WTC11 (cell line): ENCODE results near the gene ERP44. TPM values are rescaled to one million over a fixed set of nuclear protein-coding genes. Genes with fewer than 3 reads are reported as not detected.
A peak's percentile ranks its signal among the peaks of the same experiment; 100 is the strongest.

Experiments used
- ATAC-seq: fragments of 200-7000 bp; cut with Tn5 transposase; 2 replicates; pipeline ENCODE4 v1.10.0; 2021; ENCODE audit warnings: mild to moderate bottlenecking, moderate library complexity
- CTCF ChIA-PET: fragments of 300-600 bp; sonication (Branson Sonifier 250); formaldehyde crosslinking; loops from one replicate; lab custom pipeline; 2021; ENCODE audit warnings: antibody characterized with exemption; lab: Charles Lee
- POLR2A ChIA-PET: fragments of 350-600 bp; sonication (Branson Sonifier 250); formaldehyde crosslinking; loops from one replicate; lab custom pipeline; 2021; ENCODE audit warnings: antibody characterized with exemption; lab: Charles Lee
- DNase-seq: peaks from one replicate; pipeline ENCODE4 v3.0.0; 2021; ENCODE audit warnings: low spot score
- H3K27ac Mint-ChIP-seq: 2 replicates; pipeline ENCODE4 v1.8.0; 2021; ENCODE audit warnings: mixed read lengths
- H3K27me3 Mint-ChIP-seq: 2 replicates; pipeline ENCODE4 v1.8.0; 2021; ENCODE audit warnings: low read depth, mild to moderate bottlenecking, moderate library complexity, mixed read lengths
- H3K36me3 Mint-ChIP-seq: 2 replicates; pipeline ENCODE4 v1.8.0; 2021; ENCODE audit warnings: mixed read lengths
- H3K4me1 Mint-ChIP-seq: 2 replicates; pipeline ENCODE4 v1.8.0; 2022; ENCODE audit warnings: mixed read lengths
- H3K4me3 Mint-ChIP-seq: 2 replicates; pipeline ENCODE4 v1.8.0; 2021; ENCODE audit warnings: mild to moderate bottlenecking, moderate library complexity, mixed read lengths
- H3K9me3 Mint-ChIP-seq: 2 replicates; pipeline ENCODE4 v1.8.0; 2021; ENCODE audit warnings: mixed read lengths
- ARID4B ChIP-seq: sonication (generic); formaldehyde crosslinking; IDR thresholded peaks from 2 replicates; pipeline ENCODE4 v1.8.0; 2023; ENCODE audit warnings: missing genetic modification reagents, mild to moderate bottlenecking, borderline replicate concordance
- CDX4 ChIP-seq: fragments of 250-450 bp; sonication (Bioruptor Pico); IDR thresholded peaks from 2 replicates; pipeline ENCODE4 v1.9.0; 2021; ENCODE audit warnings: moderate library complexity, mild to moderate bottlenecking, inconsistent platforms, borderline replicate concordance
- EMX1 ChIP-seq: fragments of 250-450 bp; sonication (Bioruptor Pico); IDR thresholded peaks from 2 replicates; pipeline ENCODE4 v1.8.0; 2021; ENCODE audit warnings: mild to moderate bottlenecking
- ETV6 ChIP-seq: sonication (generic); formaldehyde crosslinking; IDR thresholded peaks from 2 replicates; pipeline ENCODE4 v1.8.1; 2022; ENCODE audit warnings: mild to moderate bottlenecking, missing genetic modification reagents
- FOXJ3 ChIP-seq: sonication (generic); formaldehyde crosslinking; IDR thresholded peaks from 2 replicates; pipeline ENCODE4 v1.9.0; 2021; ENCODE audit warnings: missing genetic modification reagents, mild to moderate bottlenecking, borderline replicate concordance
- FOXK1 ChIP-seq: sonication (generic); formaldehyde crosslinking; IDR thresholded peaks from 2 replicates; pipeline ENCODE4 v1.8.0; 2022; ENCODE audit warnings: mild to moderate bottlenecking, moderate library complexity, missing genetic modification reagents
- NFE2L1 ChIP-seq: sonication (generic); formaldehyde crosslinking; IDR thresholded peaks from 2 replicates; pipeline ENCODE4 v1.8.1; 2023; ENCODE audit warnings: missing genetic modification reagents
- NFYB ChIP-seq: sonication (generic); formaldehyde crosslinking; conservative IDR thresholded peaks from 2 replicates; pipeline ENCODE4 v1.8.0; 2022; ENCODE audit warnings: low read depth, missing genetic modification reagents
- NR3C1 ChIP-seq: sonication (generic); formaldehyde crosslinking; conservative IDR thresholded peaks from 2 replicates; pipeline ENCODE4 v1.8.1; 2023; ENCODE audit warnings: low read depth, mild to moderate bottlenecking, missing genetic modification reagents
- OVOL2 ChIP-seq: fragments of 250-450 bp; sonication (Bioruptor Pico); IDR thresholded peaks from 2 replicates; pipeline ENCODE4 v1.9.0; 2021; ENCODE audit warnings: mild to moderate bottlenecking, borderline replicate concordance
- RELA ChIP-seq: sonication (generic); formaldehyde crosslinking; IDR thresholded peaks from 2 replicates; pipeline ENCODE4 v1.8.1; 2022; ENCODE audit warnings: missing genetic modification reagents, mild to moderate bottlenecking, borderline replicate concordance
- SMAD4 ChIP-seq: sonication (generic); formaldehyde crosslinking; IDR thresholded peaks from 2 replicates; pipeline ENCODE4 v1.8.0; 2022; ENCODE audit warnings: mild to moderate bottlenecking, missing genetic modification reagents
- SP1 ChIP-seq: sonication (generic); formaldehyde crosslinking; conservative IDR thresholded peaks from 2 replicates; pipeline ENCODE4 v1.8.1; 2022; ENCODE audit warnings: missing genetic modification reagents
- TCF7 ChIP-seq: sonication (generic); formaldehyde crosslinking; IDR thresholded peaks from 2 replicates; pipeline ENCODE4 v1.8.0; 2022; ENCODE audit warnings: mild to moderate bottlenecking, low read depth, missing genetic modification reagents, moderate library complexity
- ZBTB21 ChIP-seq: sonication (generic); formaldehyde crosslinking; IDR thresholded peaks from 2 replicates; pipeline ENCODE4 v1.8.1; 2023; ENCODE audit warnings: mild to moderate bottlenecking, missing genetic modification reagents, borderline replicate concordance
- ZNF232 ChIP-seq: sonication (generic); formaldehyde crosslinking; IDR thresholded peaks from 2 replicates; pipeline ENCODE4 v1.8.0; 2022; ENCODE audit warnings: mild to moderate bottlenecking, missing genetic modification reagents
- ZNF281 ChIP-seq: sonication (generic); formaldehyde crosslinking; IDR thresholded peaks from 2 replicates; pipeline ENCODE4 v1.8.0; 2023; ENCODE audit warnings: mild to moderate bottlenecking, missing genetic modification reagents
- ZNF317 ChIP-seq: sonication (generic); formaldehyde crosslinking; IDR thresholded peaks from 2 replicates; pipeline ENCODE4 v1.8.1; 2023; ENCODE audit warnings: low read depth, mild to moderate bottlenecking, moderate library complexity, missing genetic modification reagents, borderline replicate concordance
- total RNA-seq: library from RNA; stranded (reverse); gene quantifications from 3 replicates; pipeline ENCODE4 v1.2.3, GENCODE V29; 2021
- TF ChIP-seq, protein P1 (sequence below): sonication (generic); formaldehyde crosslinking; IDR thresholded peaks from 2 replicates; pipeline ENCODE4 v1.8.1; 2023; ENCODE audit warnings: mild to moderate bottlenecking, missing genetic modification reagents
- TF ChIP-seq, protein P2 (sequence below): sonication (generic); formaldehyde crosslinking; IDR thresholded peaks from 2 replicates; pipeline ENCODE4 v1.8.1; 2022; ENCODE audit warnings: missing genetic modification reagents, borderline replicate concordance

Gene ERP44
- total RNA-seq, 1 experiment from 2014 or later: 13.7 TPM

DNA sequence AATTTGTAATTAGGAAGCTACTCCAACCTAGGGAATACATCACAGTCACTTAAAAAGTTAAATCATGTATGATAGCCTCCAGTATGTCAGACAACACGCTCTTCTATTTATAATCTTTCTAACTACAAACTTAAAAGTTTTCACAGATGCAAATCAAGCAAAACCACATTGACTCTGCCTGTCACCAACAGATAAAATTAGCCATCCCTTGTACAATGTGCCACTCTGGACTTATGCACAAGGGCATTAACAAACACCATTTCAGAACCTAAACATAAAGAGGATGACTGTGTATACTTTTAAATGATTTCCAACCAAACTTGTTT lies 14.7 kb downstream of the ERP44 start:
- no peak overlapping the region for H3K27ac Mint-ChIP-seq
- CTCF ChIA-PET: interaction anchor here (1.1 to 1.2 kb wide), 2 partner anchors 14 to 28 kb away, joined by 3 read pairs; partner anchors contain the start of genes ERP44 and INVS
- H3K27me3 Mint-ChIP-seq: no peaks in the 10 kb centered on the region
- H3K9me3 Mint-ChIP-seq: no peaks in the 10 kb centered on the region
- H3K4me3 Mint-ChIP-seq: no peak overlapping the region
- ATAC-seq: no peak
- peaks cover 35% of the 10 kb centered on the region for H3K4me1 Mint-ChIP-seq
- no peak for DNase-seq
- POLR2A ChIA-PET: no interaction called here
- no peaks in the 10 kb centered on the region for H3K36me3 Mint-ChIP-seq
- TF ChIP-seq NFYB (CRISPR knock-in tag) (no peak), ARID4B (CRISPR knock-in tag) (no peak), ETV6 (CRISPR knock-in tag) (no peak), SMAD4 (CRISPR knock-in tag) (no peak)
- TF ChIP-seq, all 79 proteins: peak for 0

DNA sequence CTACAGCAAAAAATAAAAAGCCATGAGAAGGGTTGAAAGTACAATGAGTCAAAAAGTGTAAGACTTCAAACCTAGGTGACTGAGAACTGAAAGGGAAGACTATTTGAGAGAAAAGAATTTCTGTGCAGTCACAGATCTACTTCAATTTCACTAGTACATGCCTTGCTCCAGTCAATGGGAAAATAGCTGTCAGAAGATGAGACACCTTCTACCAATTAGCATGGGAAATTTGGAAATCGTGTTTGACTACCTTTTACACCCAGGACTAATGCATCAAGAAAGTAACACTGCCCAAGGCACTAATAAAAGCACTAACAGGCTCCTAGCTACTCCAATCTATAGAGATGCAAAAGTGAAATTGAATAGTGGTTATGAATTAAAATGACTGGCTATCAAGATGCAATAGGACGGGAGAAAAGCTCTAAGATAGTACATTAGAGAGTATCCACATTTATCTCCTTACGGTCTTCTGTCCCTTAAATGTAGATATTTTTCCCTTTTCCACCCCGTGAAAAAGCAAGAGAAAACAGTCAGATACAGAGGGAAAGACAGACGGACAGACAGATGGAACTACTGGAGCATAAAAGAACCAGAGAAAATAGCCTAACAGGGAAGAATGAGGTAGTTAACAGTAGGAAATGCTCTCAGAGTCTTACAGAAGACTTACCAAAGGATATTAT lies 15.2 kb downstream of the ERP44 start:
- Mint-ChIP-seq H3K4me1 (peaks cover 35% of the 10 kb centered on the region), H3K9me3 (no peaks in the 10 kb centered on the region), H3K27ac (no peak overlapping the region; the same call in 1 of the 2 replicates), H3K36me3 (no peaks in the 10 kb centered on the region), H3K27me3 (no peaks in the 10 kb centered on the region), H3K4me3 (peak overlapping the region; percentile 12)
- no peak for TF ChIP-seq TCF7 (CRISPR knock-in tag)
- TF ChIP-seq ZBTB21 (CRISPR knock-in tag): no peak
- TF ChIP-seq, protein P1, sequence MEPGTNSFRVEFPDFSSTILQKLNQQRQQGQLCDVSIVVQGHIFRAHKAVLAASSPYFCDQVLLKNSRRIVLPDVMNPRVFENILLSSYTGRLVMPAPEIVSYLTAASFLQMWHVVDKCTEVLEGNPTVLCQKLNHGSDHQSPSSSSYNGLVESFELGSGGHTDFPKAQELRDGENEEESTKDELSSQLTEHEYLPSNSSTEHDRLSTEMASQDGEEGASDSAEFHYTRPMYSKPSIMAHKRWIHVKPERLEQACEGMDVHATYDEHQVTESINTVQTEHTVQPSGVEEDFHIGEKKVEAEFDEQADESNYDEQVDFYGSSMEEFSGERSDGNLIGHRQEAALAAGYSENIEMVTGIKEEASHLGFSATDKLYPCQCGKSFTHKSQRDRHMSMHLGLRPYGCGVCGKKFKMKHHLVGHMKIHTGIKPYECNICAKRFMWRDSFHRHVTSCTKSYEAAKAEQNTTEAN (CRISPR knock-in tag): no peak
- no peak for TF ChIP-seq EMX1 (CRISPR knock-in tag)
- ChIA-PET CTCF (interaction anchor here (1.1 to 1.2 kb wide), 2 partner anchors 15 to 29 kb away, joined by 3 read pairs; partner anchors contain the start of genes ERP44 and INVS), POLR2A (interaction anchor here (0.6 kb wide), 1 partner anchor 342 kb away, joined by 3 read pairs; no protein-coding TSS in a partner anchor)
- DNase-seq: no peak
- ATAC-seq: no peak

DNA sequence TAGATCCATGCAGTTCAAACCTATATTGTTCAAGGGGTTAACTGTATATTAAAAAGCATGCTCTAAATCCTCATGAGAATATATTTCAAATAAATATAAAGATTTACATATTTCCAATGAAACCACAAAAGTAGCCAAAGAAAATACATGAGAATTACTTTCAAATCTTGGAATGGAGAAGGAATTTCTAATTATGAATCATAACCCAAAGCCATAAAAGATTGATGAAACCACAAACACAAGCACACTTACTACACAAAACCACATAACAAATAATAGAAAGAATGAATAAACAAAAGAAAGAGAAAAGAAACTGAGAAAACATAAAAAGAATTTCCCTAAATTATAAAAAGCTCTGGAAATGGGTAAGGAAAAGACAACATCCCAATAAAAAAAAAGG lies 16.0 kb downstream of the ERP44 start:
- Mint-ChIP-seq H3K4me1 (peaks cover 28% of the 10 kb centered on the region), H3K36me3 (no peaks in the 10 kb centered on the region), H3K27me3 (no peaks in the 10 kb centered on the region), H3K27ac (no peak overlapping the region), H3K4me3 (no peak overlapping the region), H3K9me3 (no peaks in the 10 kb centered on the region)
- DNase-seq (no peak), ATAC-seq (no peak)
- ChIA-PET POLR2A (no interaction called here), CTCF (interaction anchor here (0.6 to 1.2 kb wide), 2 partner anchors 16 to 20 kb away, joined by 3 read pairs; partner anchors contain the start of genes ERP44 and INVS)
- TF ChIP-seq ZNF232 (CRISPR knock-in tag) (no peak), ZNF281 (CRISPR knock-in tag) (no peak), OVOL2 (CRISPR knock-in tag) (no peak), NR3C1 (CRISPR knock-in tag) (no peak), FOXJ3 (CRISPR knock-in tag) (no peak), ZBTB21 (CRISPR knock-in tag) (no peak), RELA (CRISPR knock-in tag) (no peak), FOXK1 (CRISPR knock-in tag) (no peak), ZNF317 (CRISPR knock-in tag) (no peak), SMAD4 (CRISPR knock-in tag) (no peak), CDX4 (CRISPR knock-in tag) (no peak), NFE2L1 (CRISPR knock-in tag) (no peak), SP1 (CRISPR knock-in tag) (no peak)
- TF ChIP-seq, protein P2, sequence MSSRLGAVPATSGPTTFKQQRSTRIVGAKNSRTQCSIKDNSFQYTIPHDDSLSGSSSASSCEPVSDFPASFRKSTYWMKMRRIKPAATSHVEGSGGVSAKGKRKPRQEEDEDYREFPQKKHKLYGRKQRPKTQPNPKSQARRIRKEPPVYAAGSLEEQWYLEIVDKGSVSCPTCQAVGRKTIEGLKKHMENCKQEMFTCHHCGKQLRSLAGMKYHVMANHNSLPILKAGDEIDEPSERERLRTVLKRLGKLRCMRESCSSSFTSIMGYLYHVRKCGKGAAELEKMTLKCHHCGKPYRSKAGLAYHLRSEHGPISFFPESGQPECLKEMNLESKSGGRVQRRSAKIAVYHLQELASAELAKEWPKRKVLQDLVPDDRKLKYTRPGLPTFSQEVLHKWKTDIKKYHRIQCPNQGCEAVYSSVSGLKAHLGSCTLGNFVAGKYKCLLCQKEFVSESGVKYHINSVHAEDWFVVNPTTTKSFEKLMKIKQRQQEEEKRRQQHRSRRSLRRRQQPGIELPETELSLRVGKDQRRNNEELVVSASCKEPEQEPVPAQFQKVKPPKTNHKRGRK (CRISPR knock-in tag): no peak
